ENCODE results near the gene PLOD2.
A peak's percentile ranks its signal among the peaks of the same experiment; 100 is the strongest.

GRCh38 chr3:146160964-146161662 lies at the start of gene PLOD2:
- TF ChIP-seq CTCF (IDR thresholded peaks at IDR 0.05) (peak in 1 of 5 experiments; percentile 10), EP300 (IDR thresholded peaks at IDR 0.05) (peak in 1 of 2 donors; percentile 32)

All from tibial nerve (tissue), 4 donors.